Type B pancreatic cell (in vitro differentiated cells): Measurements from ENCODE around the gene PIGZ. TPM values are rescaled to one million over a fixed set of nuclear protein-coding genes. Genes with fewer than 3 reads are reported as not detected.
A peak's percentile ranks its signal among the peaks of the same experiment; 100 is the strongest.

Source experiments
- DNase-seq: peaks from one replicate; pipeline ENCODE4 v3.0.0; 2021; ENCODE audit warnings: mixed read lengths; ENCODE audit not compliant: unreplicated experiment; ENCODE audit errors: extremely low spot score
- H3K27ac Mint-ChIP-seq: 2 replicates; pipeline ENCODE4 v1.8.0; 2021; ENCODE audit warnings: mild to moderate bottlenecking, mixed read lengths
- H3K27me3 Mint-ChIP-seq: 2 replicates; pipeline ENCODE4 v1.8.0; 2021; ENCODE audit warnings: mixed read lengths
- H3K36me3 Mint-ChIP-seq: 2 replicates; pipeline ENCODE4 v1.8.0; 2021; ENCODE audit warnings: mixed read lengths
- H3K4me1 Mint-ChIP-seq: one replicate; pipeline ENCODE4 v1.8.0; 2021; ENCODE audit warnings: mixed read lengths; ENCODE audit not compliant: unreplicated experiment
- H3K4me3 Mint-ChIP-seq: 2 replicates; pipeline ENCODE4 v1.8.0; 2021; ENCODE audit warnings: mild to moderate bottlenecking, mixed read lengths
- H3K9me3 Mint-ChIP-seq: 2 replicates; pipeline ENCODE4 v1.8.0; 2021; ENCODE audit warnings: mixed read lengths
- total RNA-seq: library from RNA; stranded (reverse); gene quantifications from 2 replicates; pipeline ENCODE4 v1.2.1, GENCODE V29; 2021; ENCODE audit warnings: low replicate concordance
- TF ChIP-seq, protein P1 (sequence below): fragments of 200-600 bp; sonication (generic); conservative IDR thresholded peaks from 2 replicates; pipeline ENCODE4 v1.5.0; 2021; ENCODE audit warnings: antibody characterized with exemption, mild to moderate bottlenecking

PIGZ gene
- total RNA-seq, 1 donor from 2014 or later = 2.0 TPM

DNA sequence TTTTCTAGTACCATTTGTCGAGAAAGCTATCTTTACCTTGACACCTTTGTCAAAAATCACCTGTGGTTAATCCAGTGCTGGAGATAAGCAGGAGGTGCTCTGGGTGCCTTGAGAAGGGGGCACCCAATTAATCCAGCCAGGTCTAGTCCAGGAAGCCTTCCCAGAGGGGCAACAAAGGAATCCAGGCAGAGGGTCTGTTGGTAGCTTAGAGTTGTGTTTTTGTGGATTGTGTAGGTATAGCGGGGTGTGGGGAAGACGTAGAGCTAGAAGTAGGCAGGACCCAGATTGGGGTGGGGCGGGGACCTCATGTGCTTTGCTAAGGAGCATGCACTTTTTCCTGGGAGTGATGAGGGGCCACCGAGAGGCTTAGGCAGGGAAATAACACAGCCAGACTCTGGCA lies 6.0 kb upstream of the PIGZ start:
- TF ChIP-seq, protein P1, sequence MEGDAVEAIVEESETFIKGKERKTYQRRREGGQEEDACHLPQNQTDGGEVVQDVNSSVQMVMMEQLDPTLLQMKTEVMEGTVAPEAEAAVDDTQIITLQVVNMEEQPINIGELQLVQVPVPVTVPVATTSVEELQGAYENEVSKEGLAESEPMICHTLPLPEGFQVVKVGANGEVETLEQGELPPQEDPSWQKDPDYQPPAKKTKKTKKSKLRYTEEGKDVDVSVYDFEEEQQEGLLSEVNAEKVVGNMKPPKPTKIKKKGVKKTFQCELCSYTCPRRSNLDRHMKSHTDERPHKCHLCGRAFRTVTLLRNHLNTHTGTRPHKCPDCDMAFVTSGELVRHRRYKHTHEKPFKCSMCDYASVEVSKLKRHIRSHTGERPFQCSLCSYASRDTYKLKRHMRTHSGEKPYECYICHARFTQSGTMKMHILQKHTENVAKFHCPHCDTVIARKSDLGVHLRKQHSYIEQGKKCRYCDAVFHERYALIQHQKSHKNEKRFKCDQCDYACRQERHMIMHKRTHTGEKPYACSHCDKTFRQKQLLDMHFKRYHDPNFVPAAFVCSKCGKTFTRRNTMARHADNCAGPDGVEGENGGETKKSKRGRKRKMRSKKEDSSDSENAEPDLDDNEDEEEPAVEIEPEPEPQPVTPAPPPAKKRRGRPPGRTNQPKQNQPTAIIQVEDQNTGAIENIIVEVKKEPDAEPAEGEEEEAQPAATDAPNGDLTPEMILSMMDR = no peak
- Mint-ChIP-seq H3K36me3 (no peaks in the 10 kb centered on the region), H3K27me3 (peaks cover 35% of the 10 kb centered on the region), H3K4me3 (no peak overlapping the region), H3K9me3 (no peaks in the 10 kb centered on the region), H3K27ac (no peak overlapping the region), H3K4me1 (peaks cover 7% of the 10 kb centered on the region)
- no peak for DNase-seq

DNA sequence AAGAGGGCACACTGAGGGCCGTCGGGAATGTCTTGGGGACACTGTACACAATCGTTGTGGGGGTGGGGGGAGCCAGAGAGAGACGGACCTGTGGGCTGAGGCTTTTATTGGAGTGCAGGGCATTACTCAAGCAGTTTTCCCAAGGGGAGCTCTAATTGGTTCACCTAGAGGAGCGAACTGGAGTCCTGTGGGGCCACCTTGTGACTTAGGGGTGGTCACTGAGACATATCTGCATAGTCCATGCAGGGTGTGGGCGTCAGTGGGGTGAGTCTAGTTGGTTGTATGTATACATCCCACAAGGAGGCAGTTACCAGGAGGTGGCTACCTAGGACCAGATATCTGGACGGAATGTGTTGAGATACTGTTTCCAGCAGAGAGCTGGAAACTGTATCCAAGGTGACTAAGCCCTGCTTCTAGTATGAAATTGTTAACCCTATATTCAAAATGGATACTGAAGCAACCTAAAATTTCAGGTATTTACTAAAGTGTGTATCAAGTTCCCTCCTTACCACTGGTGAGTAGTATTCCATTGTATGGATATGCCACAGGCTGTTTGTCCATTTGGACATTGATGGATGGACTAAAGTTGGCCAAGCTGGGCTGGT lies 2.6 kb upstream of the PIGZ start:
- peak overlapping the region; percentile 50 for H3K27ac Mint-ChIP-seq
- peaks cover 42% of the 10 kb centered on the region for H3K27me3 Mint-ChIP-seq
- TF ChIP-seq, protein P1 = no peak
- no peak for DNase-seq
- no peaks in the 10 kb centered on the region for H3K9me3 Mint-ChIP-seq
- peak overlapping the region; percentile 84 for H3K4me3 Mint-ChIP-seq
- H3K36me3 Mint-ChIP-seq = no peaks in the 10 kb centered on the region
- no peaks in the 10 kb centered on the region for H3K4me1 Mint-ChIP-seq

DNA sequence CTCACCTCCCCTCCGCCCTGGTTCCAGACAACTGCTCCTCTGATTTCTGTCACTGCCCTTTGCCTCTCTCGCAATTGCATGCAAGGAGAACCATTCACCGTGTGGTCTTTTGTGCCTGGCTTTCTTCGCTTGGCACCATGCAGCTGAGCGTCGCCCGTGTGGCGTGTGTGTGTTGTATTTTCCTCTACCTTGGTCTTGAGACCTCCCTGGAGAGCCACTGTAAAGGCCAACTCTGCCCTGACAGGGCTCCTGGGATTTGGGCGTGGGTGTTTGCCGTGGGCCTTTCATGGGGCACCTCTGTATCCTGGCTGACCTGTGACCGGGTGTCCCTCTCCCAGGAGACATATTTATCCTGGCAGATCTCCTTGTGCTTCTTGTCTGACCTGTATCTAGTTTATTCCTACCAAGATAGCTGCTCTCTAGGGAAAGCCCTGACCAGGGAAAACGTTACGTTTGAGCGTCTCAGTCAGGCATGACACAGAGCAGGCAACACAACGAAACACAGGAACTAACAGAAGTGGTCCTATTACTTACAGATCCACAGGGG lies 2.0 kb upstream of the PIGZ start:
- Mint-ChIP-seq H3K27ac (peak overlapping the region; percentile 50), H3K4me3 (peak overlapping the region; percentile 84), H3K36me3 (no peaks in the 10 kb centered on the region), H3K27me3 (peaks cover 48% of the 10 kb centered on the region), H3K9me3 (no peaks in the 10 kb centered on the region), H3K4me1 (no peaks in the 10 kb centered on the region)
- TF ChIP-seq, protein P1 = no peak
- DNase-seq = no peak

DNA sequence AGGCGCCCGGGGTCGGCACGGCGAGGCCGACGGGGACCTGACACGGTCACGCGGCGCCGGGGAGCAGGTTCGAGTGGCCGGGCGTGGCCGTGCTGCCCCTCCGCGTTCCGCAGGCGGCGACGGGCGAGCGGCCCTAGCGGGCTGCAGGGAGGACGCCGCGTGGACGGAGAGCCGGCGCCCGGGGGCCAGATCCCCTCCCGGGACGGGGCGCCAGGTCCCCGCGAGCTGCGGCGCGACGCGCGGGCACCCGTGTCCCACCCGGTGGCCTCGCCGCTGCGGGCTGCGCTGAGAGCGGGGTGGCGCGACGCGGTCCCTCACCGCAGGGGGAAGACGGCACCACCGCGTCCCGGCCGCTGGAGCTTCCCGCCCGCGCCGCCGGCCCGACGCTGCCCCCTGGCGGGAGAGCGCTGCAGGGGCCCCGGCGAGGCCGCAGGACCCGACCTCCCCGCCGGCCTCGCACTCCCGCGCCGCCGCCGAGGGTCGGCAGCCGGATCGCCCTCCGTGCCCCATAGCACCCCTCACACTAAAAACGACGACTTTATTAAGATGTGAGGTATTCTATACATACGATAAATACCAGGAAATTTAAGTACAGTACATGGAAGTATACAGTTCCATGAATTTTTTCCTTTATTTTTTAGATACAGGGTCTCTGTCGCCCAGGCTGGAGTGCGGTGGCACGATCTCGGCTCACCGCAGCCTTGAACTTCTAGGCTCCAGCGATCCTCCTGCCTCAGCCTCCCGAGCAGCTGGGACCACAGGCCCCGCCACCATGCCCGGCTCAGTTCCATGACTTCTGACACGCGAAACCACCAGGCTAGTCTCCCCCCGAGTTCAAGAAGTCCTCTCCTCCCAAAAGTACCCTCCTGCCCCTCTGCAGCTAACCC lies 1.3 kb upstream of the PIGZ start:
- Mint-ChIP-seq H3K9me3 (no peaks in the 10 kb centered on the region), H3K4me1 (no peaks in the 10 kb centered on the region), H3K27me3 (peaks cover 51% of the 10 kb centered on the region), H3K36me3 (no peaks in the 10 kb centered on the region), H3K4me3 (peak overlapping the region; percentile 84), H3K27ac (peak overlapping the region; percentile 50)
- TF ChIP-seq, protein P1 = peak; percentile 95
- no peak for DNase-seq

DNA sequence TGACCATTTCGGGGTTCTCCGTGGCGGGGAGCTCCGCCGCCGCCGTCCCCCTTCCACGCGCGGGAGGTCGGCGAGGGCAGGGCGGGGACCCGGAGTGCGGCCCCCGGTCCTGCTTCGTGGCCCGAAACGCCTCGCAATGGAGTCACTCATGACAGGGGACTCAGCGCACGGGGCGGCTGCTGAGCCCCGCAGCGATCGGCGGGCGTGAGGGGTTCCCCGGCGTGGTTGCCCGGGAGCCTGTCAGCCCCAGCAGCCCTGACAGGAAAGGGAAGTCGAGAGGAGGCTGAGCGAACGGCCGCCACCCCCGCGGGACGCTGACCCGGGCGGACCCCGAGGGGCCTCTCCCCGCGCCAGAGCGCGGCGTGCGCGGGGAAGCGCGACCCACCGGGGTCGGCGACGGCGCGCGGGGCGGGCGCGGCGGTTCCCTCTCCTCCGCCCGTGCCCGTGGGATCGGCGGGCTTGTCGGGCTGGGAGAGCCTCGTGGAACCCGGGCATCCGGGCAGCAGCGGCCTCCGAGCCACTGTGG lies 564 bp upstream of the PIGZ start:
- peaks cover 52% of the 10 kb centered on the region for H3K27me3 Mint-ChIP-seq
- no peaks in the 10 kb centered on the region for H3K36me3 Mint-ChIP-seq
- no peaks in the 10 kb centered on the region for H3K9me3 Mint-ChIP-seq
- TF ChIP-seq, protein P1 = no peak
- DNase-seq = no peak
- H3K4me1 Mint-ChIP-seq = no peaks in the 10 kb centered on the region
- peak overlapping the region; percentile 75 for H3K4me3 Mint-ChIP-seq
- H3K27ac Mint-ChIP-seq = no peak overlapping the region
